PC-9 (cell line): ENCODE data around the gene PHACTR3. TPM values are rescaled to one million over a fixed set of nuclear protein-coding genes. Genes with fewer than 3 reads are reported as not detected.

Source experiments
- BruUV-seq: library from RNA; stranded (reverse); fragments of 400-500 nt; replicated peaks from 2 replicates; lab custom pipeline; 2021; lab: Mats Ljungman, UMichigan
- CTCF ChIA-PET: fragments of 300-600 bp; sonication (Branson Sonifier 250); formaldehyde crosslinking; loops from one replicate; lab custom pipeline; 2022; ENCODE audit warnings: antibody characterized with exemption; lab: Charles Lee
- POLR2A ChIA-PET: fragments of 300-600 bp; sonication (Branson Sonifier 250); formaldehyde crosslinking; loops from one replicate; lab custom pipeline; 2022; ENCODE audit warnings: antibody characterized with exemption; ENCODE audit not compliant: unreplicated experiment; lab: Charles Lee
- DNase-seq, 2 experiments: peaks; one replicate each; pipeline versions ENCODE4 v3.0.0 to v3.0.0-alpha.2; 2015 to 2022; ENCODE audit warnings: mixed read lengths in 1 of 2
- H2AFZ ChIP-seq: fragments of 200-600 bp; sonication (generic); 2 replicates; pipeline ENCODE4 v1.8.1; 2017; ENCODE audit warnings: antibody characterized with exemption
- H3F3A ChIP-seq: fragments of 200-600 bp; sonication (generic); 2 replicates; pipeline ENCODE4 v1.8.1; 2017; ENCODE audit warnings: antibody characterized with exemption, mild to moderate bottlenecking, low read depth; ENCODE audit not compliant: insufficient read depth
- H3K27ac ChIP-seq: fragments of 200-600 bp; sonication (generic); 2 replicates; pipeline ENCODE4 v1.6.1; 2016; ENCODE audit warnings: mixed run types
- H3K27me3 ChIP-seq: fragments of 200-600 bp; sonication (generic); 2 replicates; pipeline ENCODE4 v1.6.1; 2016; ENCODE audit warnings: low read depth, mixed run types; ENCODE audit not compliant: insufficient read depth
- H3K36me3 ChIP-seq: fragments of 200-600 bp; sonication (generic); 2 replicates; pipeline ENCODE4 v1.6.1; 2016; ENCODE audit warnings: low read depth, mixed run types
- H3K4me1 ChIP-seq: fragments of 200-600 bp; sonication (generic); replicated peaks from 2 replicates; pipeline ENCODE4 v1.6.1; 2016; ENCODE audit warnings: mixed run types; ENCODE audit not compliant: insufficient read depth
- H3K4me2 ChIP-seq: fragments of 200-600 bp; sonication (generic); 2 replicates; pipeline ENCODE4 v1.6.1; 2017; ENCODE audit warnings: mixed run types
- H3K4me3 ChIP-seq: fragments of 200-600 bp; sonication (generic); 2 replicates; pipeline ENCODE4 v1.6.1; 2016; ENCODE audit warnings: mixed run types
- H3K79me2 ChIP-seq: fragments of 200-600 bp; sonication (generic); 2 replicates; pipeline ENCODE4 v1.6.1; 2017; ENCODE audit warnings: low read depth, mixed run types
- H3K9me2 ChIP-seq: fragments of 200-600 bp; sonication (generic); 2 replicates; pipeline ENCODE4 v1.8.1; 2017; ENCODE audit warnings: mild to moderate bottlenecking; ENCODE audit not compliant: insufficient read depth
- H3K9me3 ChIP-seq: fragments of 200-600 bp; sonication (generic); 2 replicates; pipeline ENCODE4 v1.8.1; 2016; ENCODE audit warnings: low read depth; ENCODE audit not compliant: insufficient read depth
- H4K20me1 ChIP-seq: fragments of 200-600 bp; sonication (generic); 2 replicates; pipeline ENCODE4 v1.8.1; 2017; ENCODE audit not compliant: insufficient read depth
- EZH2 ChIP-seq: fragments of 200-600 bp; sonication (generic); IDR thresholded peaks from 2 replicates; pipeline ENCODE4 v1.8.0; 2017; ENCODE audit warnings: antibody characterized with exemption, low read depth
- intact Hi-C: fragments of 100-400 bp; cut with micrococcal nuclease; formaldehyde crosslinking; loops from one replicate; pipeline ENCODE4 v1.10.0; 2022; ENCODE audit not compliant: unreplicated experiment
- total RNA-seq: library from RNA; stranded (reverse); gene quantifications from 2 replicates; pipeline ENCODE4 v1.2.3, GENCODE V29; 2021
- TF ChIP-seq, protein P1 (sequence below): fragments of 200-600 bp; sonication (generic); conservative IDR thresholded peaks from 2 replicates; pipeline ENCODE4 v1.6.1; 2017; ENCODE audit warnings: mixed run types, antibody characterized with exemption, mild to moderate bottlenecking, moderate library complexity

PHACTR3 gene
- total RNA-seq, 1 experiment from 2014 or later: 0.41 TPM

DNA sequence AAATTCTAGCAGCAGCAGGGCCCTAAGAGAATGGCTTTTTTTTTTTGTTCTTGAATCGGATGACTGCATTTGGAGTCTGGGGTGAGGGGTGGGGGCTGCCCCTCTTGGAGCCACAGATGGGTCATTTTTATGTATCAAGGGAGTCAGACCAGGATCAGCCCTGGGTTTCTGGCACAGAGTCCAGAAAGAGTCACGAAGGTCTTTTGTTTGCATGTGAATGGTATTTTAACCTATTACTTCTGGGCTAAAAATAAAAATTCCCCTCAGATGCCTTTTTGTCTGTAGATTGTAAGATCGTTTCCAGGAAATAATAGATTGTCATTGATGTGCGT lies 72.5 kb downstream of the PHACTR3 start:
- Histone ChIP-seq H4K20me1 (no peaks in the 10 kb centered on the region), H3K9me3 (no peaks in the 10 kb centered on the region), H3K27me3 (peaks cover 98% of the 10 kb centered on the region), H3K27ac (no peak overlapping the region), H3K4me1 (no peaks in the 10 kb centered on the region), H3K9me2 (no peaks in the 10 kb centered on the region), H3K36me3 (no peaks in the 10 kb centered on the region), H3F3A (no peaks in the 10 kb centered on the region), H3K79me2 (no peaks in the 10 kb centered on the region), H2AFZ (no peak overlapping the region), H3K4me3 (no peak overlapping the region), H3K4me2 (no peak overlapping the region)
- no TSS peak for BruUV-seq
- TF ChIP-seq EZH2: no peak
- TF ChIP-seq, protein P1, sequence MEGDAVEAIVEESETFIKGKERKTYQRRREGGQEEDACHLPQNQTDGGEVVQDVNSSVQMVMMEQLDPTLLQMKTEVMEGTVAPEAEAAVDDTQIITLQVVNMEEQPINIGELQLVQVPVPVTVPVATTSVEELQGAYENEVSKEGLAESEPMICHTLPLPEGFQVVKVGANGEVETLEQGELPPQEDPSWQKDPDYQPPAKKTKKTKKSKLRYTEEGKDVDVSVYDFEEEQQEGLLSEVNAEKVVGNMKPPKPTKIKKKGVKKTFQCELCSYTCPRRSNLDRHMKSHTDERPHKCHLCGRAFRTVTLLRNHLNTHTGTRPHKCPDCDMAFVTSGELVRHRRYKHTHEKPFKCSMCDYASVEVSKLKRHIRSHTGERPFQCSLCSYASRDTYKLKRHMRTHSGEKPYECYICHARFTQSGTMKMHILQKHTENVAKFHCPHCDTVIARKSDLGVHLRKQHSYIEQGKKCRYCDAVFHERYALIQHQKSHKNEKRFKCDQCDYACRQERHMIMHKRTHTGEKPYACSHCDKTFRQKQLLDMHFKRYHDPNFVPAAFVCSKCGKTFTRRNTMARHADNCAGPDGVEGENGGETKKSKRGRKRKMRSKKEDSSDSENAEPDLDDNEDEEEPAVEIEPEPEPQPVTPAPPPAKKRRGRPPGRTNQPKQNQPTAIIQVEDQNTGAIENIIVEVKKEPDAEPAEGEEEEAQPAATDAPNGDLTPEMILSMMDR: no peak
- intact Hi-C loops: no loop called here
- POLR2A ChIA-PET: no interaction called here
- DNase-seq: no peak
- CTCF ChIA-PET: no interaction called here

DNA sequence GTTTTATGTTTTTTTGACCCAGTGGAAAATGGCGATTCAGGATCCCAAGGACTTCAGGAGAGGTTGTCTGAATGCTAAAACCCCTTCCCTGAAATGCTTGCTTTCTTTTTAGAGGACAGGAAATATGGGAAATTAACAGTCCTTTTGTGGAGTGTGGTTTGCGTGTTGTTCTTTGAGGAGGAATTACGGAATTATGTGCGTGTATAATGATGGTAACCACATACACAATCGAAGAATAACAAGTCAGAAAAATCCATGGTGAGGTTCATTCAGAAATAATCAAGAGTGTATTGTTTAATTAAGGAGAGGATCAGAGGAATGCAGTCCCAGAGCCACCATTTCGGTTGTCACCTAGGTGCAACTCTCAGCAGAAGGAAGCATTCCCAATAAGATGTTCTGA lies 73.2 kb downstream of the PHACTR3 start:
- H3K4me3 ChIP-seq: no peak overlapping the region
- intact Hi-C loops: no loop called here
- H4K20me1 ChIP-seq: no peaks in the 10 kb centered on the region
- no peak overlapping the region for H3K27ac ChIP-seq
- ChIA-PET POLR2A (no interaction called here), CTCF (no interaction called here)
- H2AFZ ChIP-seq: no peak overlapping the region
- no peaks in the 10 kb centered on the region for H3K36me3 ChIP-seq
- no peaks in the 10 kb centered on the region for H3K9me2 ChIP-seq
- no TSS peak for BruUV-seq
- no peaks in the 10 kb centered on the region for H3F3A ChIP-seq
- no peaks in the 10 kb centered on the region for H3K9me3 ChIP-seq
- no peak overlapping the region for H3K4me2 ChIP-seq
- peaks cover 98% of the 10 kb centered on the region for H3K27me3 ChIP-seq
- H3K79me2 ChIP-seq: no peaks in the 10 kb centered on the region
- no peaks in the 10 kb centered on the region for H3K4me1 ChIP-seq
- DNase-seq: no peak
- no peak for TF ChIP-seq EZH2
- TF ChIP-seq, protein P1: no peak

- no peaks in the 10 kb centered on the region for H4K20me1 ChIP-seq
- H3K36me3 ChIP-seq: no peaks in the 10 kb centered on the region
- H3K9me3 ChIP-seq: no peaks in the 10 kb centered on the region
- CTCF ChIA-PET: no interaction called here
- peaks cover 98% of the 10 kb centered on the region for H3K27me3 ChIP-seq
- no peak overlapping the region for H3K4me3 ChIP-seq
- no peaks in the 10 kb centered on the region for H3F3A ChIP-seq
- POLR2A ChIA-PET: no interaction called here
- H3K9me2 ChIP-seq: no peaks in the 10 kb centered on the region
- H3K4me1 ChIP-seq: no peaks in the 10 kb centered on the region
- no TSS peak for BruUV-seq
- H3K27ac ChIP-seq: no peak overlapping the region
- no peak for DNase-seq
- no peak overlapping the region for H2AFZ ChIP-seq
- H3K79me2 ChIP-seq: no peaks in the 10 kb centered on the region
- intact Hi-C loops: no loop called here
- TF ChIP-seq EZH2: 0 out of 2 replicates have a peak, but pooled peaks have one; percentile 54
- TF ChIP-seq, protein P1: no peak
- no peak overlapping the region for H3K4me2 ChIP-seq
Observed at GRCh38 chr20:59678288-59678687, 73.9 kb downstream of the PHACTR3 start.
